Smooth muscle cell (in vitro differentiated cells): ENCODE measurements around the gene HLCS. TPM values are rescaled to one million over a fixed set of nuclear protein-coding genes. Genes with fewer than 3 reads are reported as not detected.
"Not testable (repeated sequence)": the region's sequence is repeated elsewhere in the genome, so short reads cannot be mapped to it uniquely, and the experiment has no call there.

Experiments
- DNase-seq: peaks from one replicate; lab custom pipeline; 2025; ENCODE audit not compliant: unreplicated experiment; lab: John Stamatoyannopoulos, UW
- H2AFZ ChIP-seq: fragments of 200-600 bp; sonication (generic); 2 replicates; pipeline ENCODE4 v1.6.0; 2016; ENCODE audit warnings: antibody characterized with exemption, low read depth, mild to moderate bottlenecking
- H3F3A ChIP-seq: fragments of 200-600 bp; sonication (generic); 2 replicates; pipeline ENCODE4 v1.6.0; 2017; ENCODE audit warnings: antibody characterized with exemption, low read depth
- H3K27ac ChIP-seq: fragments of 200-600 bp; sonication (generic); 2 replicates; pipeline ENCODE4 v1.5.1; 2016; ENCODE audit warnings: low read depth, mild to moderate bottlenecking
- H3K27me3 ChIP-seq: fragments of 200-600 bp; sonication (generic); 2 replicates; pipeline ENCODE4 v1.6.1; 2016; ENCODE audit warnings: low read depth, mild to moderate bottlenecking
- H3K36me3 ChIP-seq: fragments of 200-600 bp; sonication (generic); 2 replicates; pipeline ENCODE4 v1.5.1; 2016; ENCODE audit warnings: low read depth
- H3K4me1 ChIP-seq: fragments of 200-600 bp; sonication (generic); 2 replicates; pipeline ENCODE4 v1.5.1; 2016; ENCODE audit warnings: low read depth
- H3K4me2 ChIP-seq: fragments of 200-600 bp; sonication (generic); 2 replicates; pipeline ENCODE4 v1.6.0; 2016; ENCODE audit warnings: mild to moderate bottlenecking
- H3K4me3 ChIP-seq: fragments of 200-600 bp; sonication (generic); 2 replicates; pipeline ENCODE4 v1.5.1; 2016; ENCODE audit warnings: mild to moderate bottlenecking
- H3K79me2 ChIP-seq: fragments of 200-600 bp; sonication (generic); 2 replicates; pipeline ENCODE4 v1.6.0; 2016; ENCODE audit warnings: low read depth, mild to moderate bottlenecking
- H3K9ac ChIP-seq: fragments of 200-600 bp; sonication (generic); 2 replicates; pipeline ENCODE4 v1.6.0; 2016; ENCODE audit warnings: low read depth
- H3K9me3 ChIP-seq: fragments of 200-600 bp; sonication (generic); replicated peaks from 2 replicates; pipeline ENCODE4 v1.5.1; 2016; ENCODE audit warnings: low read depth
- H4K20me1 ChIP-seq: fragments of 200-600 bp; sonication (generic); 2 replicates; pipeline ENCODE4 v1.6.0; 2016; ENCODE audit warnings: low read depth
- WGBS: methylation state at CpG from one replicate; pipeline ENCODE4 v1.1.7; 2016; ENCODE audit warnings: low lambda C conversion rate; 5-methylcytosine and 5-hydroxymethylcytosine counted together
- polyA plus RNA-seq: library from polyadenylated mRNA; unstranded; fragments of >200 nt; fragmentation: Nextera tagmentation; extraction: Ambion mirVana; gene quantifications from 2 replicates; pipeline ENCODE4 v1.2.1, GENCODE V29; 2016
- total RNA-seq: library from RNA; depleted of rRNA; stranded (reverse); fragments of >200 nt; gene quantifications from 2 replicates; pipeline ENCODE4 v1.2.3, GENCODE V29; 2014
- TF ChIP-seq, protein P1 (sequence below): fragments of 200-600 bp; sonication (generic); IDR thresholded peaks from 2 replicates; pipeline ENCODE4 v1.5.1; 2017; ENCODE audit warnings: borderline replicate concordance, mild to moderate bottlenecking, antibody characterized with exemption; ENCODE audit not compliant: insufficient read depth, poor library complexity, severe bottlenecking

HLCS gene
- total and polyA plus RNA-seq, 2 experiments from 2014 or later: 7.5 to 20.6 TPM

DNA sequence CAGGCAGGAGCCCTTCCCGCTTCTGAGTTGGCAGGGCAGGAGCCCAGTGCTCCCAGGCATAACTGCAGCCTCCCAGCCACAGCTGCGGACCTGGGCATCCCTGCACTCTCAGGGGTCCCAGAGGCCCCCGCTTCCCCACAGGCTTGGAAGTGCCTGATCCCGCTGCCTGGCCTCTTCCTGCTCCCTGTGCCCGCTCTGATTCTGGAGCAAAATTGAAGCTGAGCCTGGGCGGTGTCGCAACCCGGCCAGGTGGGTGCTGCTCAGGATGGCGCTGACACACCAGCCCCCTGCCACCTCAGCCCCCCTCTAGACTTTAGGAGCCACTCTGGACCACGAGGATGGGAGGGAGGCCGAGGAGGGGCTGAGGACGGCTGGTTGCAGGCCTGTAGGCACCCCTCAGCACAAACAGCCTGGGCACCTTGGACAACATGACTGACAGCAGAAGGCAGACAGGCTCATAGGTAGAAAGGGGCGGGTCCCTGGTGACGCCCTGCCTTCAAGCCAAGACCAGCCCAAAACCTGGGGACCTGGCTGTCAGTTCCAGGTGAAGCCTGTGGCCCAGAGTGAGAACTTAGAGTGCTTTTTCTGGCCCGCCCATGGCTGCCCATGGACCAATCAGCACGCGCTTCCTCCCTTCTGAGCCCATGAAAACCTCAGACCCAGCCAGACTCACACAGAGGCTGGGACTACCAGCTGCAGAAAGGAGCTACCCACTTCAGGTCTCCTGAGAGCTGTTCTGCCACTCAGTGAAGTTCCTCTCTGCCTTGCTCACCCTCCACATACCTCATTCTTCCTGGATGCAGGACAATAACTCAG is 7.2 kb downstream of the HLCS start:
- H3K9ac ChIP-seq: no peak overlapping the region
- no peaks in the 10 kb centered on the region for H3K9me3 ChIP-seq
- no peaks in the 10 kb centered on the region for H3K36me3 ChIP-seq
- DNase-seq: no peak
- no peak overlapping the region for H3K27ac ChIP-seq
- no peaks in the 10 kb centered on the region for H3K4me1 ChIP-seq
- WGBS: 93% methylated on average over 17 of the region's 17 CpGs
- no peaks in the 10 kb centered on the region for H3F3A ChIP-seq
- no peak overlapping the region for H3K4me3 ChIP-seq
- no peak overlapping the region for H3K4me2 ChIP-seq
- no peaks in the 10 kb centered on the region for H4K20me1 ChIP-seq
- no peaks in the 10 kb centered on the region for H3K27me3 ChIP-seq
- no peaks in the 10 kb centered on the region for H3K79me2 ChIP-seq
- no peak overlapping the region for H2AFZ ChIP-seq
- TF ChIP-seq, protein P1, sequence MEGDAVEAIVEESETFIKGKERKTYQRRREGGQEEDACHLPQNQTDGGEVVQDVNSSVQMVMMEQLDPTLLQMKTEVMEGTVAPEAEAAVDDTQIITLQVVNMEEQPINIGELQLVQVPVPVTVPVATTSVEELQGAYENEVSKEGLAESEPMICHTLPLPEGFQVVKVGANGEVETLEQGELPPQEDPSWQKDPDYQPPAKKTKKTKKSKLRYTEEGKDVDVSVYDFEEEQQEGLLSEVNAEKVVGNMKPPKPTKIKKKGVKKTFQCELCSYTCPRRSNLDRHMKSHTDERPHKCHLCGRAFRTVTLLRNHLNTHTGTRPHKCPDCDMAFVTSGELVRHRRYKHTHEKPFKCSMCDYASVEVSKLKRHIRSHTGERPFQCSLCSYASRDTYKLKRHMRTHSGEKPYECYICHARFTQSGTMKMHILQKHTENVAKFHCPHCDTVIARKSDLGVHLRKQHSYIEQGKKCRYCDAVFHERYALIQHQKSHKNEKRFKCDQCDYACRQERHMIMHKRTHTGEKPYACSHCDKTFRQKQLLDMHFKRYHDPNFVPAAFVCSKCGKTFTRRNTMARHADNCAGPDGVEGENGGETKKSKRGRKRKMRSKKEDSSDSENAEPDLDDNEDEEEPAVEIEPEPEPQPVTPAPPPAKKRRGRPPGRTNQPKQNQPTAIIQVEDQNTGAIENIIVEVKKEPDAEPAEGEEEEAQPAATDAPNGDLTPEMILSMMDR: no peak

DNA sequence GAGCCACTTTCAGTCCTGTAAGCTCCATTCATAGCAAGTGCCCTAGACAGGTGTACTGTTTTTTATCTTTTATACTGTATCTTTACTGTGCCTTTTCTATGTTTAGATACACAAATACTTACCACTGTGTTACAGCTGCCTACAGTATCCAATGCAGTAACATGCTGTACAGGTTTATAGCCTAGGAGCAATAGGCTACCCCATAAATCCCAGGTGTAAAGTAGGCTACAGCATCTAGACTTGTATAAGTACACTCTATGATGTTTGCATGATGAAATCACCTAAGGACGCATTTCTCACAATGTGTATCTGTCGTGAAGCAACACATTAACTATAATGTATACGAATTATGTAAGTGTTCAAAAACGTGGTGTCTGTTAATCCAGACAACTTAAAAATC is 10.7 kb downstream of the HLCS start:
- Histone ChIP-seq H4K20me1 (no peaks in the 10 kb centered on the region), H3K4me2 (no peak overlapping the region), H3K79me2 (no peaks in the 10 kb centered on the region), H3F3A (no peaks in the 10 kb centered on the region), H2AFZ (no peak overlapping the region), H3K27ac (no peak overlapping the region), H3K27me3 (no peaks in the 10 kb centered on the region), H3K9me3 (no peaks in the 10 kb centered on the region), H3K4me3 (no peak overlapping the region), H3K4me1 (no peaks in the 10 kb centered on the region), H3K36me3 (no peaks in the 10 kb centered on the region), H3K9ac (no peak overlapping the region)
- DNase-seq: no peak
- TF ChIP-seq, protein P1: no peak
- 93% methylated on average over 4 of the region's 4 CpGs for whole genome bisulfite sequencing

DNA sequence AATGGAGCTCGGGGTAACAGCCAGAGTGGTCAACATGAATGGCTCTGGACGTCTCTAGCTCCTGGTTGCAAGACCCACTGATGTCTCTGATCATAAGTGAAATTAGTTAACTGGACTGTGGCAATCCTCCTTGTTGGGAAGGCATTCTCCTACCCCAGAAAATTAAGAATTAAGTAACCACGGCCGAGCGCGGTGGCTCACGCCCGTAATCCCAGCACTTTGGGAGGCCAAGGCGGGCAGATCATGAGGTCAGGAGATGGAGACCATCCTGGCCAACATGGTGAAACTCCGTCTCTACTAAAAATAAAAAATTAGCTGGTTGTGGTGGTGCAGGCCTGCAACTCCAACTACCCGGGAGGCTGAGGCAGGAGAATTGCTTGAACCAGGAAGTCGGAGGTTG is 14.1 kb downstream of the HLCS start:
- H3K9ac ChIP-seq, H3K4me2 ChIP-seq, H3K4me1 ChIP-seq, H3K79me2 ChIP-seq, H4K20me1 ChIP-seq, H3K9me3 ChIP-seq, H3F3A ChIP-seq, H3K4me3 ChIP-seq, DNase-seq, H2AFZ ChIP-seq, H3K36me3 ChIP-seq, H3K27me3 ChIP-seq, H3K27ac ChIP-seq: not testable (repeated sequence)
- WGBS: 98% methylated on average over 12 of the region's 12 CpGs

DNA sequence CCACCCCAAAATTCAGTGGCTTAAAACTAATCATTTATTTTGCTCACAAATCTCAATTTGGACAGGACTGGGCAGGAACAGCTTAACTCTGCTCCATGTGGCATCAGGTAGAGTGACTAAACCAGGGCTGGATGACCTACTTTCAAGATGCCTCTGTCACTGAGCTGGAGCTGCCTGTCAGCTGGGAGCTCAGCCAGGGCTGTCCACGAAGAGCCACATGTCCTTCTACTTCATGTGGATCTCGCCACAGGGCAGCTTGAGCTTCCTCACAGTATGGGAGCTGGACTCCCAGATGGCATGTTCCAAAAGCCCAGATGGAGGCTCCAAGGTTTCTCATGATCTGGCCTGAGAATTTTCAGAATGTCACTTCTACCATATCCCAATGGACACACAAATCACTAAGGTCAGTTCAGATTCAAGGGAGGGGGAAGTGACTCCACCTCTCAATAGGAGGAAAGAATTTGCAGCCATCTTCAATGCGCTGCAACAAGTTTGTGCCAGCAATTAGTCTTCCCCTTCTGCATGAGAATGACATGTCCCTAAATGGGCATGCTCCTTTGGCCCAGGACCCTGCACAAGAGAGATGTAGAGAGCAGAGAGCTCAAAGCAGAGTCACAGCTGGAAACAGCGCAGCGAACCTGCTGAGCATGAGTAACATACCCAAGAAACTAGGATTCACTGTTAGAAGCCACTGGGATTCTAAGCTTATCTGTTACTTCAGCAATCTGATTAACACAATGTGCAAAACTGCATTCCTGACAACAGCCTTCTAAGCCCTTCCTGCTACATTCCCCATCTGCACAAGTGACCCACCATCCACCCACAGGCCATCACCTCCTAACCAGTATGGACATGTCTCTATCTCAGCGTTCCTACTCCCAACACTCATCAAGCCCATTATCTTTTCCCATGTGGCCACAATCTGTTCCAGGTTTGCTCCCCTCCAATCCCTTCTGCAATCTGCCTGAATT is 17.0 kb downstream of the HLCS start:
- no peak overlapping the region for H3K4me3 ChIP-seq
- WGBS: 88% methylated on average over 6 of the region's 6 CpGs
- H3K9ac ChIP-seq: no peak overlapping the region
- no peaks in the 10 kb centered on the region for H3K9me3 ChIP-seq
- H3K4me2 ChIP-seq: no peak overlapping the region
- TF ChIP-seq, protein P1: no peak
- H4K20me1 ChIP-seq: no peaks in the 10 kb centered on the region
- no peaks in the 10 kb centered on the region for H3K79me2 ChIP-seq
- no peak for DNase-seq
- no peaks in the 10 kb centered on the region for H3K4me1 ChIP-seq
- no peaks in the 10 kb centered on the region for H3F3A ChIP-seq
- H3K27ac ChIP-seq: no peak overlapping the region
- no peak overlapping the region for H2AFZ ChIP-seq
- H3K36me3 ChIP-seq: no peaks in the 10 kb centered on the region
- H3K27me3 ChIP-seq: no peaks in the 10 kb centered on the region
